Tongue (tissue), 2 donors: ENCODE results near the gene CXCR4. TPM values are rescaled to one million over a fixed set of nuclear protein-coding genes. Genes with fewer than 3 reads are reported as not detected.
A peak's percentile ranks its signal among the peaks of the same experiment; 100 is the strongest.

Experiments used
- DNase-seq: peaks from one replicate; pipeline ENCODE4 v3.0.0-alpha.2; 2015
- total RNA-seq: library from RNA; depleted of rRNA; stranded (reverse); fragments of >200 nt; gene quantifications from one replicate; pipeline ENCODE4 v1.2.3, GENCODE V29; 2014

The CXCR4 gene
- total RNA-seq, 1 donor from 2014 or later: 27.7 TPM

- no peak for DNase-seq
Observed at GRCh38 chr2:136131961-136132824, 14.2 kb upstream of the CXCR4 start.

- no peak for DNase-seq
Observed at GRCh38 chr2:136131484-136131960, 13.6 kb upstream of the CXCR4 start.

DNA sequence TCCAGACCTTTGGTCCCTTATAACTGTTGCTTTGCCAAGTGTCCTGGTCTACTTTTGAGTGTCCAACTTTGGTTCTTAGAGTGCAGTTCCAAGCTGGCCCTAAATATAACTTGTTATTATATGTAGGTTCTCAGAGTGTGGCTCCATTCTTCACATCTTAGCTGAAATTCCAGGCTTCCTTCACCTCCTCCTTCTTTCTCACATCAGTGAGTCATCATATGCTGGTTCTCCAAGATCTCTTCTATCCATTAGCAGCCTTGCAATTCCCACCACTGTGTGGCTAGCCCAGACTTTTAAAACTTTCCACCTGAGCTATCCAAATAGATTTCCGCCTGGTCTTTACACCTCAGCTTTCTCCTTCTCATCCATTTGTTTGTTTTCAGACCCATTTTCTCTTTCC, 12.6 kb upstream of the CXCR4 start:
- DNase-seq: no peak

- no peak for DNase-seq
Observed at GRCh38 chr2:136130045-136130444, 12.1 kb upstream of the CXCR4 start.

- no peak for DNase-seq
Observed at GRCh38 chr2:136129601-136130000, 11.7 kb upstream of the CXCR4 start.

DNA sequence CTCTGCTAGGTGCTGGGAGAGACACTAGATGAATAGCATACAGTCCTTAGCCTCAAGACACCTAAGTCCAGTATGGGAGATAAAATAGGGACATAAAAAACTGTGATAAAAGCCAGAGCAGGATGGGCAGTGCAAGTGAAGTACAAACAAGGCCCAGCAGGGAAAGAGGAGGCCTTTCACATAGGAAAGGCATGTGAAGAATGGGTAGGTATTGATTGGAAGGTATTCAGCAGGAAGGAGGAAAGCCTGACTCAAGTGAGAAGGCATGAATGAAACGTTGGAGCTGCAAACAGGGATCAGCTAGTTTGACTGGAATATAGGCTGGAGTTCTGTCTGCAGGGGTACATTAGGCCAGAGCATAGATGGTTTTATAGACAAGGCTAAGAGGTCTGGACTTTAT, 11.0 kb upstream of the CXCR4 start:
- no peak for DNase-seq

DNA sequence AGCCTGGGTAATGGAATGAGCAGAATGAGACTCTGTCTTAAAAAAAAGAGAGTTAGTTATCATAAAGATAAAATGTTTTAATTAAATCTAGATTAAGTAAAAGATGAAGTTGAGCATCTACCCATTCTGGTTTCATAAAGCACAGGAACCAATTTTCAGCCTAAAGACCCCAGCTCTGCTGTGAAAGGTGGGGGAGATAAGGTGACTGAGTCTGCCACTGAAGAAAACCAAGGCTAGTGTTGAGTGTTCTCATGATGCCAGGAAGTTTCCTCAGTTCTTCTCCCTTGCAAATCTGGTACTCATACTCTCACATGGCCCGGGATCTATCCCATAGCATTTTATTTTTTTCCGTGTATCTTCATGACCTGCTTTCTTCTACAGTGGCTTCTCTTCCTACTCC, 10.4 kb upstream of the CXCR4 start:
- DNase-seq: no peak

GRCh38 chr2:136127356-136127755, 9.4 kb upstream of the CXCR4 start:
- DNase-seq: no peak

- no peak for DNase-seq
Observed at GRCh38 chr2:136126421-136126926, 8.5 kb upstream of the CXCR4 start.

- DNase-seq: no peak
Observed at GRCh38 chr2:136126021-136126420, 8.1 kb upstream of the CXCR4 start.

DNA sequence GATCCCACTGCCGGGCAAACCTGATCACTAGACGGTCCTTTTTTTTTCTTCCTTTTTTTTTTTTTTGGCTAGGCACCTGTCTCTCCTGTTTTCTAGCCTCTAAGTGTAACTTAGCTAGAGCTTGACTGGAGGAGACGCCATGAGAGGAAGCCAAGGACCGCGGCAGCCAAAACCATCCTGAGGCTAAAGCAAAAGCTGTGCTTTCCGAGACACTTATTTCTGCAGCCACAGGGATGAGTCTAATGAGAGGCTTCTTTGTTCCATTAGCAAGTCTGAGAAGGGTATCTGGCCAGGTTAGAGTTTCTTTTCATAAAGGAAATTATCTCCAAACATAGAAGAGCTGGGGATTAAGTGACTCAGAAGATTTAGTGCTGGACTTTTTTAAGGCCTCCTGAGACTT, 7.3 kb upstream of the CXCR4 start:
- no peak for DNase-seq

- no peak for DNase-seq
Observed at GRCh38 chr2:136124805-136125204, 6.9 kb upstream of the CXCR4 start.

DNA sequence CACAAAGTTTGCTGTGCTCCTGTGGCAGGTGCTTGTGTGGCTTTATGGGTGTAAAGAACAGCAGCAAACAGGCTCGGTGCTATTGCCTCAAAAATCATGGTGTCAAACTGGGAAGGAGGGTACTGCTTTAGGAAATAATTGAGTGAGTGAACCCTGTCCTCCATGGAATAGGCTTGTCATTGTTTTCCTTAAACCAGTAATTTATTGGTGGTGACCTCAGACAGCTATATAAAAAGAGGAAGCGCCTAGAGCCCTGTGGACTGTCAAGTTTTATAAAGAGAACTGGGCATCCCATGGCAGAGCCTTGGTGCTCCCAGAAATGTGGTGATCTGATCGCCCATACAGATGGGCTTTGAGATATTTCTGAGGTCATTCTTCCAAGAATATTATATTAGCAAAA, 4.7 kb upstream of the CXCR4 start:
- DNase-seq: no peak

DNA sequence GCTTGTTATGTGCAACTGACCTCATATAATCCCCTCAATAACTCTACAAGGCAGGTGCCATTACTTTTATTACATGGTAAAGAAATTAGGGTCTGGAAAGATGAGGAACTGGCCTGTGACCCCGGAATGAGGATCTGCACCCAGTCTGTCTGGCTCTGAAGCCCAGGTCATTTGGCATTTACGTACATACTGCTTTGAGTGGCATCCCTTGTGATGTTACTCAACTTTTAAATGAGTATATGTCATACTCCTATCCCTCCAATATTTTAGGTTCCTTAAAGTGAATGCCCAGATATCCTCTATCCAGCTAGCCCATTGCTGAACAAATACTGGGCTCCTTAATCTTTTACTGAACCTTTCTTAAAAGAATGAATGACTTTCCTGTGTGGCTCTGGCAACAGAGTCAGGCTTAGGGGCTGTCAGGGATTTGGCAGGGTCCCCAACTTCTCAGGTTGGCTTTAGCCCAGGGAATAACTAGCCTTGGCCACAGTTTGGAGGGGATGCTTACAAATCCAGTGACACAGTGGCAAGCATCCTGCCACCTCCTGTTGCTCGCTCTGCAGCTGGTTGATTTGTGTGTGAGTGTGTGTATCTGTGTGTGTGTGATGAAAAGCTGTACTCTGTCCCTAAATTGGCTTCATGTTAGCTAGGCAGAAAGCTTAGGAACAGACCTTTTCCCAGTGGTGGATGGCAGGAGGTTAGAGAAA, 3.4 kb upstream of the CXCR4 start:
- DNase-seq: peak; percentile 24

DNA sequence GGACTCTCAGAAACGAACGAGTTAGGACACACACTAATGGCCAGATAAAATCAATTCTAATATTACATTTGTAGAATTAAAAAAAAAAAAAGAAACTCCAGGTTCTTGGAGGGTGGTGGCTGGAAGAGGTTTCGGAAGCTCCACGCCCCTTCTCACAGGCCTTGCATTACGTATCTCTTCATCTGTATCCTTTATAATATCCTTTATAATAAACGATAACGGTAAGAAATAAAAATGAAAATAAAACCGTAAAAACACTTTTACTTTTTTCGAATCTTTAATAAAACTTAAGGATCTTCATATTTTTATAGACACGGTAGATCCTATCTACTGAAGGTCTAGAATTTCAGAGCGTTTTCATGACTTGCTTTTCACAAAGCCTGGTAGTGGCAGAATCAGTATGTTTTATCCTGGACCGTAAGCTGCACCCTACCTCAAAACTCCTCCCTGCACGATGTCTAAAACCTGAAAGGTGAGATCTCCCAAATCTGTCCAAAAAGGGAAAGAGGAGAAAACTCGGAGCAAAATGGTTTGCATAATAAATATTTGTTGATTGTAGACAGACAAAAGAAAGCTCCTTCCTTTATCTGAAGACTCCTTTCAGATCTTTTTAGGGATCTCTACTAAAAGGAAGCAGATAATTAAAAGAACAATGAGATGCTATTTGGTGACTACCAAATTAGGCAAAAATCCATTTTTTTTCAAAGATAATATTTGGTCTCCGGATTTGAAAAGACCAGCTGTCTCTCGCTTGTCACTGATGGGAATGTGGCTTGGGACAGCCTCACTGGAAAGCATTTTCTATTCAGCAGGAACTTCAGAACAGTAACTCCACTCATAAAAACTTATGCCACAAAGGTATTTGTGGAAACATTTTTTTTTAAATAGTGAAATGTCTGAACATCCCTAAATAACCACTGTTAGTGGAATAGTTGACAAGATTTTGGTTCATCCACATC, 2.0 kb upstream of the CXCR4 start:
- peak; percentile 47 for DNase-seq

GRCh38 chr2:136118819-136119716, 1.1 kb upstream of the CXCR4 start:
- DNase-seq: peak; percentile 60

- peak; percentile 75 for DNase-seq
Observed at GRCh38 chr2:136117391-136117841, 533 bp downstream of the CXCR4 start.

DNA sequence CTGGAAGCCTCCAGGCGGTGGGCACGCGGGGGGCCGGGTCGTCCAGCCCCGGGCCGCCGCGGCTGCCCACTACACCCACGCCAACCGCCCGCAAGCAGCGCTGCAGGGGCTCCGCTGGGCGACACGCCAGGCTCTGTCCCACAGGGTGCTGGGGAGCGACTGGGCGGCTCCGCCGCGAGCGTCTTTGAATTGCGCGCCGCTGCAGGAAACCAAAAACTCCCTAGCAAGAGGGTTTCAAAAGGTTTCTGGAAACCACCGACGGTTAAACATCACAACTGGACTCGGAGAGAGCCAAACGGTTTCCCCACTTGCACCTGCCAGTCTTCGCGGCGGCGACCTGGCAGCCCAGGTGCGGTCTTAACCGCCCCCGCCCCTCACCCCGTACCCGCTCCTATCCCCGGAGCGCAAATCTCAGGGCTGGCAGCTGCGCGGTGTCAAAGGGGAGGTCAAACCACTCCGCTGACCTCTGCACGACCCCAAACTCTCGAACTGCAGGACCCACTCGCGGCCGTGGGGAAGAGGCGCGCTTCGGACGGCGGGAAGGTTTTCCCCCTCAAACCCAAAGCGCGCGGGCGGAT, 1.0 kb downstream of the CXCR4 start:
- DNase-seq: peak; percentile 30

DNA sequence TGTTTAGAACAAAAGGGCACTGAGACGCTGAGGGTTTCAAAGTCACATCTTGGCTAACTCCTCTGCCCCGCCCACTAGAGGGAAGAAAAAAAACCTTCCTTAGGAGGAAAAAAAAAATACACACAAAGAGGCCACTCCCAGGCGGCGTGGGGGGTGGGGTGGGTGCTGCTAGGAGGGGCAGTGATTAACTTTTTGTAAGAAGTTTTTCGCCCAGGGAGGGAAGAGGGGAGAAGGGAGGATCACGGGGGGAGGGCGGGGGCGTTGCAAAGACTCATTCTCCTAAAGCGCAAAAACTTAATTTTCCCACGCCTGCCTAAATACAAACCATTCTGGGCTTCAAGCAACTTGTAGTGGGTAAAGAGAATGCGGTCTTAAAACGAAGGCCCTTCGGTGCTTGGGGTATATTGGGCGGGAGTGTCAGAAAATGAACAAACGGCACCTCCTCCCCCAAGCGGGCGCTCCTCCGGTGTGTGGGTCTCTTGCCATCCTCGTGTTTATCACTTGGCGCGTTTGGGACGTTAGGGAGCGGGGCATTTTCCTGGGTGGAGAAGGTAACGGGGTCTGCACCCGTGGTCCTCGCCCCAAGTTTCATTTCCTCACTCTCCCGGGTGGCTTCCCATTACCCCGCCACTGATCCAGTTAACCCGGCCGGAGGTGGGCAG, 1.7 kb downstream of the CXCR4 start:
- DNase-seq: peak; percentile 54

DNA sequence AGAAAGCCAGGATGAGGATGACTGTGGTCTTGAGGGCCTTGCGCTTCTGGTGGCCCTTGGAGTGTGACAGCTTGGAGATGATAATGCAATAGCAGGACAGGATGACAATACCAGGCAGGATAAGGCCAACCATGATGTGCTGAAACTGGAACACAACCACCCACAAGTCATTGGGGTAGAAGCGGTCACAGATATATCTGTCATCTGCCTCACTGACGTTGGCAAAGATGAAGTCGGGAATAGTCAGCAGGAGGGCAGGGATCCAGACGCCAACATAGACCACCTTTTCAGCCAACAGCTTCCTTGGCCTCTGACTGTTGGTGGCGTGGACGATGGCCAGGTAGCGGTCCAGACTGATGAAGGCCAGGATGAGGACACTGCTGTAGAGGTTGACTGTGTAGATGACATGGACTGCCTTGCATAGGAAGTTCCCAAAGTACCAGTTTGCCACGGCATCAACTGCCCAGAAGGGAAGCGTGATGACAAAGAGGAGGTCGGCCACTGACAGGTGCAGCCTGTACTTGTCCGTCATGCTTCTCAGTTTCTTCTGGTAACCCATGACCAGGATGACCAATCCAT, 2.7 kb downstream of the CXCR4 start:
- no peak for DNase-seq
